ENCODE measurements around the gene KRTAP1-5. TPM values are rescaled to one million over a fixed set of nuclear protein-coding genes. Genes with fewer than 3 reads are reported as not detected.

KRTAP1-5 gene
- total and polyA plus RNA-seq, 4 experiments from 2014 or later = not detected

DNA sequence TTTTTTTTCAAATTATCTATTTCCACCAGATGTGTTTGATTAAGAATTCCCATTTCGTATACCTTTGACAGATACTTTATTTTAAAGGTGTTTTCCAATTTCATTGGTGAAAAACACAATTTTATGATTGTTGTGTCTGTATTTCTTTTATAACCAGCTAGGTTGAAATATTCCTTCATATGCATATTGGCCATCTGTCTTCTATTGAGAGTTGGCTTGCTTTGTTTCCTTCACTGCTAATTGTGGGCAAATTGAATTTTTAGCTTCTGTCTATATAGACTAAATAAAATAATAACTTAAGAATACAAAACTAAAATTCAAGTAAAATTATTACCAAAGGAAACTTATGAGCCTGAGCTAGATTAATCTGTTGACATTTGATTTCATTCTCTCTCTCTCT lies 31.9 kb downstream of the KRTAP1-5 start:
- CTCF ChIA-PET (ENCODE audit: partially characterized antibody) = interaction anchor here (1.4 kb wide), 1 partner anchor 554 kb away, joined by 3 read pairs; no protein-coding TSS in a partner anchor
- H3K27me3 Mint-ChIP-seq = peaks cover 43 to 53% of the 10 kb centered on the region in 2 donors
- POLR2A ChIA-PET (ENCODE audit: partially characterized antibody) = interaction anchor here (0.7 kb wide), 1 partner anchor 11 kb away, joined by 3 read pairs; no protein-coding TSS in a partner anchor

GRCh38 chr17:40993839-40994238 lies 33.2 kb downstream of the KRTAP1-5 start, which contains the start of gene KRTAP3-3:
KRTAP3-3 (minus strand) TSS chr17:40994164; CDS start chr17:40994097, 67 bp downstream.
- no peaks in the 10 kb centered on the region for H3K36me3 ChIP-seq (ENCODE audit: insufficient read depth, low read length)
- no peak within 1 kb of the TSS for H3K4me3 Mint-ChIP-seq
- intact Hi-C loops (cut with micrococcal nuclease) = no loop called here
- H3K27me3 ChIP-seq (ENCODE audit: insufficient read depth, low read length) = peaks cover 5% of the 10 kb centered on the region
- no peaks in the 10 kb centered on the region for H3K4me1 ChIP-seq (ENCODE audit: insufficient read depth, low read length)
- peaks cover 36 to 45% of the 10 kb centered on the region in 2 donors for H3K27me3 Mint-ChIP-seq
- H3K27ac ChIP-seq (ENCODE audit: low read depth, low read length) = no peak within 1 kb of the TSS
- peak within 1 kb of the TSS in 1 of 7 donors; percentile 13 for H3K27ac Mint-ChIP-seq
- DNase-seq = no peak
- H3K36me3 Mint-ChIP-seq = no peaks in the 10 kb centered on the region
- H3K4me1 Mint-ChIP-seq = peaks cover 0 to 1% (median 0%) of the 10 kb centered on the region in 4 donors
- no peaks in the 10 kb centered on the region for H3K9me3 ChIP-seq (ENCODE audit: control insufficient read depth in 1 of 2, low read length in 2 of 2)
- peaks cover 0 to 2% (median 0%) of the 10 kb centered on the region in 8 donors for H3K9me3 Mint-ChIP-seq
- POLR2A ChIA-PET (ENCODE audit: partially characterized antibody) = no interaction called here
- CTCF ChIA-PET (ENCODE audit: partially characterized antibody) = no interaction called here
- no peak within 1 kb of the TSS for H3K4me3 ChIP-seq (ENCODE audit: low read length in 2 of 2)

More for the DNA sequence above, 31.9 kb downstream of the KRTAP1-5 start:
- no peak overlapping the region for H3K4me3 ChIP-seq (ENCODE audit: low read length in 2 of 2)
- peaks cover 0 to 1% (median 0%) of the 10 kb centered on the region in 4 donors for H3K4me1 Mint-ChIP-seq
- no peak overlapping the region for H3K27ac ChIP-seq (ENCODE audit: low read depth, low read length)
- no peak for DNase-seq
- H3K4me3 Mint-ChIP-seq = peak overlapping the region in 1 of 8 donors; percentile 33
- no peaks in the 10 kb centered on the region for H3K4me1 ChIP-seq (ENCODE audit: insufficient read depth, low read length)
- no peaks in the 10 kb centered on the region for H3K36me3 ChIP-seq (ENCODE audit: insufficient read depth, low read length)
- intact Hi-C loops (cut with micrococcal nuclease) = no loop called here
- H3K9me3 Mint-ChIP-seq = peaks cover 0 to 2% (median 0%) of the 10 kb centered on the region in 8 donors
- H3K27me3 ChIP-seq (ENCODE audit: insufficient read depth, low read length) = peaks cover 5% of the 10 kb centered on the region
- no peaks in the 10 kb centered on the region for H3K9me3 ChIP-seq (ENCODE audit: control insufficient read depth in 1 of 2, low read length in 2 of 2)
- no peaks in the 10 kb centered on the region for H3K36me3 Mint-ChIP-seq
- no peak overlapping the region for H3K27ac Mint-ChIP-seq

DNA sequence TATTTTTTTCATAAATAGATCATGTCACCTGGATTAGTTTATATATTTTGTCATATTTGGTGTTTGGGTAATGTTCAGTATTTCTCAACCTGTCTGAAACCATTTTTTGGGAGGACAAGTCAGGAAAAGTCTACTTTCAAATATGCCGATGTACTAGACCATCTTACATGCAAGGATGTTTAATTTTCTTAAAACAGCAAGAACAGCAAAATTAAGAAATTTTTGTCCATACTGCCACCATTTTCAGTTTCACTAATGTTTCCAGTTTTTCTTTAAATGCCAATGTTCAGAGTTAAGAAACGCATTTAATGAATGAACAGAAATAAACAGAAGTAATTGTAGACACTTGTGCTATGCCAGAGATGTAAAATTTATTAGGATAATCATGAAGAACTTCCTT lies 33.9 kb downstream of the KRTAP1-5 start:
- Mint-ChIP-seq H3K9me3 (peaks cover 0 to 2% (median 0%) of the 10 kb centered on the region in 8 donors), H3K27me3 (peaks cover 36 to 45% of the 10 kb centered on the region in 2 donors), H3K27ac (no peak overlapping the region), H3K4me3 (no peak overlapping the region), H3K36me3 (no peaks in the 10 kb centered on the region), H3K4me1 (peaks cover 0 to 1% (median 0%) of the 10 kb centered on the region in 4 donors)
- intact Hi-C loops (cut with micrococcal nuclease) = no loop called here
- Histone ChIP-seq H3K4me3 (ENCODE audit: low read length in 2 of 2) (no peak overlapping the region), H3K9me3 (ENCODE audit: control insufficient read depth in 1 of 2, low read length in 2 of 2) (no peaks in the 10 kb centered on the region), H3K36me3 (ENCODE audit: insufficient read depth, low read length) (no peaks in the 10 kb centered on the region), H3K27ac (ENCODE audit: low read depth, low read length) (no peak overlapping the region), H3K4me1 (ENCODE audit: insufficient read depth, low read length) (no peaks in the 10 kb centered on the region), H3K27me3 (ENCODE audit: insufficient read depth, low read length) (peaks cover 5% of the 10 kb centered on the region)
- DNase-seq = no peak
- POLR2A ChIA-PET (ENCODE audit: partially characterized antibody) = no interaction called here
- CTCF ChIA-PET (ENCODE audit: partially characterized antibody) = no interaction called here

GRCh38 chr17:40992666-40993065 lies 34.3 kb downstream of the KRTAP1-5 start:
- Histone ChIP-seq H3K9me3 (ENCODE audit: control insufficient read depth in 1 of 2, low read length in 2 of 2) (no peaks in the 10 kb centered on the region), H3K36me3 (ENCODE audit: insufficient read depth, low read length) (no peaks in the 10 kb centered on the region), H3K4me3 (ENCODE audit: low read length in 2 of 2) (no peak overlapping the region), H3K27me3 (ENCODE audit: insufficient read depth, low read length) (peaks cover 5% of the 10 kb centered on the region), H3K27ac (ENCODE audit: low read depth, low read length) (no peak overlapping the region), H3K4me1 (ENCODE audit: insufficient read depth, low read length) (no peaks in the 10 kb centered on the region)
- ChIA-PET POLR2A (ENCODE audit: partially characterized antibody) (no interaction called here), CTCF (ENCODE audit: partially characterized antibody) (no interaction called here)
- peaks cover 35 to 43% of the 10 kb centered on the region in 2 donors for H3K27me3 Mint-ChIP-seq
- no peak overlapping the region for H3K27ac Mint-ChIP-seq
- intact Hi-C loops (cut with micrococcal nuclease) = no loop called here
- H3K4me3 Mint-ChIP-seq = no peak overlapping the region
- DNase-seq = no peak
- no peaks in the 10 kb centered on the region for H3K36me3 Mint-ChIP-seq
- H3K9me3 Mint-ChIP-seq = peaks cover 0 to 2% (median 0%) of the 10 kb centered on the region in 8 donors
- H3K4me1 Mint-ChIP-seq = peaks cover 0 to 1% (median 0%) of the 10 kb centered on the region in 4 donors

- no peak overlapping the region for H3K27ac Mint-ChIP-seq
- POLR2A ChIA-PET (ENCODE audit: partially characterized antibody) = no interaction called here
- no peaks in the 10 kb centered on the region for H3K4me1 Mint-ChIP-seq
- H3K4me1 ChIP-seq (ENCODE audit: insufficient read depth, low read length) = no peaks in the 10 kb centered on the region
- intact Hi-C loops (cut with micrococcal nuclease) = no loop called here
- H3K4me3 Mint-ChIP-seq = no peak overlapping the region
- H3K36me3 Mint-ChIP-seq = no peaks in the 10 kb centered on the region
- H3K9me3 ChIP-seq (ENCODE audit: control insufficient read depth in 1 of 2, low read length in 2 of 2) = no peaks in the 10 kb centered on the region
- CTCF ChIA-PET (ENCODE audit: partially characterized antibody) = no interaction called here
- no peak overlapping the region for H3K4me3 ChIP-seq (ENCODE audit: low read length in 2 of 2)
- DNase-seq = no peak
- no peaks in the 10 kb centered on the region for H3K27me3 ChIP-seq (ENCODE audit: insufficient read depth, low read length)
- peaks cover 14 to 20% of the 10 kb centered on the region in 2 donors for H3K27me3 Mint-ChIP-seq
- no peaks in the 10 kb centered on the region for H3K9me3 Mint-ChIP-seq
- no peak overlapping the region for H3K27ac ChIP-seq (ENCODE audit: low read depth, low read length)
- H3K36me3 ChIP-seq (ENCODE audit: insufficient read depth, low read length) = no peaks in the 10 kb centered on the region
Measured at GRCh38 chr17:40986920-40987319, 40.1 kb downstream of the KRTAP1-5 start.

GRCh38 chr17:40984226-40984625 lies 42.8 kb downstream of the KRTAP1-5 start, which contains the start of gene KRT40:
KRT40 (minus strand) TSS chr17:40984326; CDS start chr17:40984273, 53 bp downstream.
- no peaks in the 10 kb centered on the region for H3K9me3 Mint-ChIP-seq
- Histone ChIP-seq H3K9me3 (ENCODE audit: control insufficient read depth in 1 of 2, low read length in 2 of 2) (no peaks in the 10 kb centered on the region), H3K4me3 (ENCODE audit: low read length in 2 of 2) (no peak within 1 kb of the TSS), H3K27ac (ENCODE audit: low read depth, low read length) (no peak within 1 kb of the TSS), H3K36me3 (ENCODE audit: insufficient read depth, low read length) (no peaks in the 10 kb centered on the region), H3K4me1 (ENCODE audit: insufficient read depth, low read length) (no peaks in the 10 kb centered on the region), H3K27me3 (ENCODE audit: insufficient read depth, low read length) (no peaks in the 10 kb centered on the region)
- intact Hi-C loops (cut with micrococcal nuclease) = no loop called here
- POLR2A ChIA-PET (ENCODE audit: partially characterized antibody) = no interaction called here
- DNase-seq = no peak
- CTCF ChIA-PET (ENCODE audit: partially characterized antibody) = no interaction called here
- H3K4me3 Mint-ChIP-seq = no peak within 1 kb of the TSS
- H3K27ac Mint-ChIP-seq = no peak within 1 kb of the TSS
- H3K27me3 Mint-ChIP-seq = peaks cover 8 to 23% of the 10 kb centered on the region in 2 donors
- no peaks in the 10 kb centered on the region for H3K36me3 Mint-ChIP-seq
- H3K4me1 Mint-ChIP-seq = no peaks in the 10 kb centered on the region

DNA sequence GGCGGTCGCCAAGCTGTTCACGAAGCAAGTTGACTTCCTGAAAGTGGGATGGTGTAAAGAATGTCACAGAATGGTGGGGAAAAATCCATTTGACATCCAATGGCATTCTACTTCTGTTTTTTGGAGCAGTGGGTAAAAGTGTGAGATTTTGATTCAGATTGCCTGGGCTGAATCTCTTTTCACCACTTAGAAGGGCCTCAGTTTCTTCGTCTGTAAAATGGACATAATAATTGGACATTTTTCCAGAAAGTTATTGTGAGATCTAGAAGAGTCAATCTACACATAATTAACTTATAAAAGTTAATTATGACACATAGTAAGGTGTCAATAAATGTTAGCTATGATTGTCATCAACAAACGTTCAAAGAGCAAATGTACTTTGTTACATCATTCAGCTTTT lies 45.9 kb downstream of the KRTAP1-5 start:
- ChIA-PET POLR2A (ENCODE audit: partially characterized antibody) (interaction anchor here (0.5 kb wide), 1 partner anchor 1838 kb away, joined by 3 read pairs; no protein-coding TSS in a partner anchor), CTCF (ENCODE audit: partially characterized antibody) (no interaction called here)
- Mint-ChIP-seq H3K9me3 (no peaks in the 10 kb centered on the region), H3K4me3 (no peak overlapping the region), H3K27me3 (peaks cover 12 to 20% of the 10 kb centered on the region in 2 donors), H3K4me1 (no peaks in the 10 kb centered on the region), H3K27ac (no peak overlapping the region), H3K36me3 (no peaks in the 10 kb centered on the region)
- Histone ChIP-seq H3K4me1 (ENCODE audit: insufficient read depth, low read length) (no peaks in the 10 kb centered on the region), H3K4me3 (ENCODE audit: low read length in 2 of 2) (no peak overlapping the region), H3K27me3 (ENCODE audit: insufficient read depth, low read length) (peaks cover 6% of the 10 kb centered on the region), H3K27ac (ENCODE audit: low read depth, low read length) (no peak overlapping the region), H3K36me3 (ENCODE audit: insufficient read depth, low read length) (no peaks in the 10 kb centered on the region), H3K9me3 (ENCODE audit: control insufficient read depth in 1 of 2, low read length in 2 of 2) (no peaks in the 10 kb centered on the region)
- DNase-seq = no peak
- intact Hi-C loops (cut with micrococcal nuclease) = no loop called here

All from CD4-positive, alpha-beta memory T cell (primary cell).